C4-2B (cell line): ENCODE measurements around the gene IFT122.

ENCODE experiments used
- ZFX ChIP-seq: fragments of 450-650 bp; IDR thresholded peaks from 2 replicates; pipeline ENCODE4 v1.6.1; 2017
- TF ChIP-seq, protein P1 (sequence below): fragments of 450-650 bp; conservative IDR thresholded peaks from 2 replicates; pipeline ENCODE4 v1.5.1; 2017; ENCODE audit warnings: mild to moderate bottlenecking

DNA sequence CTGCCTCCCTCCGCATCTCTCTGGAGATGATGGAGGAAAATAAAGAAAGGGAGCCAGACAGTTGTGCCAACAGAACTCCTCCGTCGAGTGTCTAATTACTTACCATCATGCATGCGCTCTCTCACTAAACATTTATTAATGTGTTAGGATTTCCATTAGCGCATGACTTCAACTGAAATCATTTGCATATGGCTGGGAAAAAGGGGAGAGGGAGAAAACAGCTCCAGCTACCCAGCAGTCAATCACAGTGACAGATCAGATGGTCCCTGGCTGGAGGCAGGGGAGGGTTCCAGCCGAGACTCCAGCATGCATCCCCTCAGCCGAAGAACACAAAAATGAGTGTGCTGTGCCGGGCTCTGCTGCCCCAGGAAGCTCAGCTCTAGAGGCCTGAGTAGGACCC lies 81.6 kb downstream of the IFT122 start:
- TF ChIP-seq, protein P1, sequence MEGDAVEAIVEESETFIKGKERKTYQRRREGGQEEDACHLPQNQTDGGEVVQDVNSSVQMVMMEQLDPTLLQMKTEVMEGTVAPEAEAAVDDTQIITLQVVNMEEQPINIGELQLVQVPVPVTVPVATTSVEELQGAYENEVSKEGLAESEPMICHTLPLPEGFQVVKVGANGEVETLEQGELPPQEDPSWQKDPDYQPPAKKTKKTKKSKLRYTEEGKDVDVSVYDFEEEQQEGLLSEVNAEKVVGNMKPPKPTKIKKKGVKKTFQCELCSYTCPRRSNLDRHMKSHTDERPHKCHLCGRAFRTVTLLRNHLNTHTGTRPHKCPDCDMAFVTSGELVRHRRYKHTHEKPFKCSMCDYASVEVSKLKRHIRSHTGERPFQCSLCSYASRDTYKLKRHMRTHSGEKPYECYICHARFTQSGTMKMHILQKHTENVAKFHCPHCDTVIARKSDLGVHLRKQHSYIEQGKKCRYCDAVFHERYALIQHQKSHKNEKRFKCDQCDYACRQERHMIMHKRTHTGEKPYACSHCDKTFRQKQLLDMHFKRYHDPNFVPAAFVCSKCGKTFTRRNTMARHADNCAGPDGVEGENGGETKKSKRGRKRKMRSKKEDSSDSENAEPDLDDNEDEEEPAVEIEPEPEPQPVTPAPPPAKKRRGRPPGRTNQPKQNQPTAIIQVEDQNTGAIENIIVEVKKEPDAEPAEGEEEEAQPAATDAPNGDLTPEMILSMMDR, result no peak
- no peak for TF ChIP-seq ZFX
